HT1080 (cell line): ENCODE data around the gene ZNF525. TPM values are rescaled to one million over a fixed set of nuclear protein-coding genes. Genes with fewer than 3 reads are reported as not detected.
"Not testable (repeated sequence)": the region's sequence is repeated elsewhere in the genome, so short reads cannot be mapped to it uniquely, and the experiment has no call there.

Source experiments
- DNase-seq: peaks from one replicate; pipeline ENCODE4 v3.0.0-alpha.2; 2015; ENCODE audit warnings: low read depth
- small RNA-seq: library from RNA; depleted of rRNA; stranded (forward); fragments of <200 nt; gene quantifications from one replicate; pipeline ENCODE3, GENCODE V24; 2014
- total RNA-seq: library from RNA; depleted of rRNA; stranded (reverse); fragments of >200 nt; shearing (Covaris generic); gene quantifications from 2 replicates; pipeline ENCODE4 v1.2.3, GENCODE V29; 2014; rRNA removed

The ZNF525 gene
- total RNA-seq, 1 experiment from 2014 or later = 0.85 TPM

GRCh38 chr19:53395840-53396524 is 30.5 kb downstream of the ZNF525 start:
- not testable (repeated sequence) for DNase-seq

GRCh38 chr19:53396525-53396868 is 31.0 kb downstream of the ZNF525 start:
- DNase-seq = no peak

GRCh38 chr19:53397918-53398317 is 32.4 kb downstream of the ZNF525 start:
- DNase-seq = not testable (repeated sequence)

GRCh38 chr19:53409505-53410204 is 44.1 kb downstream of the ZNF525 start:
- no peak for DNase-seq

DNA sequence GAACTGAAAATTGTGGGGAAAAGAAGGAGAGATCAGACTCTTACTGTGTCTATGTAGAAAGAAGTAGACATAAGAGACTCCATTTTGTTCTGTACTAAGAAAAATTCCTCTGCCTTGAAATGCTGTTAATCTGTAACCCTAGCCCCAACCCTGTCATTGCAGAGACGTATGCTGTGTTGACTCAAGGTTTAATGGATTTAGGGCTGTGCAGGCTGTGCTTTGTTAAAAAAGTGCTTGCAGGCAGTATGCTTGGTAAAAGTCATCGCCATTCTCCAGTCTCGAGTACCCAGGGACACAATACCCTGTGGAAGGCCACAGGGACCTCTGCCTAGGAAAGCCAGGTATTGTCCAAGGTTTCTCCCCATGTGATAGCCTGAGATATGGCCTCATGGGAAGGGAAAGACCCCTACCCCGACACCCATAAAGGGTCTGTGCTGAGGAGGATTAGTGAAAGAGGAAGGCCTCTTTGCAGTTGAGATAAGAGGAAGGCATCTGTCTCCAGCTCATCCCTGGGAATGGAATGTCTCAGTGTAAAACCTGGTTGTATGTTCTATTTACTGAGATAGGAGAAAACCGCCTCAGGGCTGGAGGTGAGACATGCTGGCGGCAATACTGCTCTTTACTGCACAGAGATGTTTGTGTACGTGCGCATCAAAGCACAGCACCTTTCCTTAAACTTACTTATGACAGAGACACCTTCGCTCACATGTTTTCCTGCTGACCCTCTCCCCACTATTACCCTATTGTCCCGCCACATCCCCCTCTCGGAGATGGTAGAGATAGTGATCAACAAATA is 55.2 kb downstream of the ZNF525 start:
- not testable (repeated sequence) for DNase-seq

DNA sequence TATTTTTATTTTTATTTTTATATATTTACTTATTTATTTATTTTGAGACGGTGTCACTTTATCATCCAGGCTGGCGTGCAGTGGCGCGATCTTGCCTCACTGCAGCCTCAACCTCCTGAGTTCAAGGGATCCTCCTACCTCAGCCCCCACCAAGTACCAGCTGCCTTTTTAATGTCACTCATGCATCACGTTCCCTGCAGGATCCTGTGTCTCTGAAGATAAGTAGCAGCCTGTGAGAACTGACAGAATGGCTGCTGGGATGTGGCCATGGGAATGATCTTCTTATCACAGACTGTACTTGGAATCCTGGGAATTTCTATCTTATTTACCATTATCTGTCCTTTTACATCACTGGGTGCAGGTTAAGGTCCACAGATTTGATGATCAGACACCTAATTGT is 57.0 kb downstream of the ZNF525 start:
- DNase-seq = no peak

- DNase-seq = not testable (repeated sequence)
These were observed 57.6 kb downstream of the ZNF525 start for GRCh38 chr19:53423074-53423473.

- DNase-seq = not testable (repeated sequence)
These were observed 58.2 kb downstream of the ZNF525 start for GRCh38 chr19:53423680-53424079.

- DNase-seq = peak; percentile 42
These were observed 59.6 kb downstream of the ZNF525 start for GRCh38 chr19:53424968-53425597.

DNA sequence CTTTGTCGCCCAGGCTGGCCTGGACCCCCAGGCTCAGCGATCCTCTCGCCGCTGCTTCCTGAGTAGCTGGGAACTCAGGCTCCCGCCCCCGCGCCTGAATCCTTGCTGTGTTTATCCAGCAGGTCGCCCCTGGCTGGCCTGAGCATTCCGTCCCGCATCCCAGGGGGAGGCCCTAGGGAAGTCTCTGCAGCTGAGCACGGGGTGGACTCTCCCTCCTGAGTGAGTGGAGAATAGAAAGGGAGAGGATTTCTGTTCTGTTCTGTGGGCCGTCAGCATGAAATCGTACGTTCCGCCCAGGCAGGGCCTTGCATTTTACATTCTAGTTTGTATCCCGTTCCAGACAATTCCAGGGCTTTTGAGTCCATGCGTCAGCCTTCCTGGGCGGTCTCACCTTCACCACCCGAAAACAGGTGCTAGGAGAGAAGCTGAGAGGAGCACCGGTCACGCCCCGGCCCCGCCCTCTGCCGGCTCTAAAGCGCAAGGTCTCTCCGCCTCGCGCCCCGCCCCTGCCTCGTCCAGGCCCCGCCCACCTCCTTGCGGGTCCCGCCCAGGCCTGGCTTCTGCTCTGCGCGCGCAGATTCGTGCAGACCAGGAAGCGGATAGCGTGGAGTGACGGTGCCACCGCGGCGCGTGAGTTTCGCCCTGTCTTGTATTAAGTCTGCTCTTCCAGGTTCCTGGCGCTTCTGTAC is 66.0 kb downstream of the ZNF525 start, which contains the start of gene ZNF761:
Gene ZNF761, plus strand, starts transcription at position 586 of the 689 bp plus-strand sequence. CDS start 15,285 bp downstream, outside the sequence.
- DNase-seq = peak; percentile 75

DNA sequence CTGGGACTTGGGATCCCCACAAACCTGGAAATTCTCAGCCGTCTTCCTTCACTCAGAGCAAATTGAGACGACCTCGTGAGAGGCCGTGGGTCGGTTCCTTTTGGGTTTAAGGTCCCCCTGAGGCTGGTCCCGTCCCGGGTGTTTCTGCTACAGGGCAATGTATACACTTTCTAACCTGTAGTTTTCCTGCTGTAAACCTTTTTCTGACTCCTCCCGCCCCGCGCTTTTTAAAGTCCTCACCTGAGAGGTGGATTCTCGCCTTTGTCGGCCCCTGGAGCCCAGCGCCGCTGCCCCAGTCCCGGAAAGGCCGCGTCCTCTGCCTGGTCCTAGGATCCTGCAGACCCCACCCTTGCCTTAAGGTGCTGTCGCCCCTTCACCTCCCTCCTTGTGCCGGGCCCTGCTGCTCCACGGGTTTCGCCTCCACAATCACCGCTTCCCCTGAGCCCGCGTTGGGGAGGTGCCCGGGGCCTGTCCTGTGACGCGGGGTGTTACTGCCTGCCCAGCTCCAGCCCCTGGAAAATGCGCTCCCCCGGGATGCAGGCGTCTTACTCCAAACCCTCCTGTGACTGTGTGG is 66.7 kb downstream of the ZNF525 start:
- peak; percentile 17 for DNase-seq

Small RNA genes within 50 kb of the gene (small RNA-seq; reads per million reads assigned to genes)
- not detected for gene RPL39P36

Other genes with a start within 250 kb of the ZNF525 start
- gene ZNF415, start 232.8 kb upstream of the ZNF525 start, total RNA-seq = not detected in 2 replicates
- 0.31 TPM in 1 of 2 replicates, not detected in the other for gene ZNF347, start 206.7 kb upstream of the ZNF525 start, total RNA-seq
- gene ZNF665, start 172.3 kb upstream of the ZNF525 start, total RNA-seq = not detected in 2 replicates
- gene ZNF677, start 110.8 kb upstream of the ZNF525 start, total RNA-seq = not detected in 2 replicates
- not detected in 2 replicates for gene VN1R2, start 107.4 kb upstream of the ZNF525 start, total RNA-seq
- gene VN1R4, start 98.0 kb upstream of the ZNF525 start, total RNA-seq = not detected in 2 replicates
- 4.1 and 4.9 TPM in 2 replicates for gene ZNF845, start 32.0 kb upstream of the ZNF525 start, total RNA-seq
- gene ZNF765, start 29.4 kb downstream of the ZNF525 start, total RNA-seq = 5.8 and 8.0 TPM in 2 replicates
- 3.9 and 4.9 TPM in 2 replicates for gene ZNF761, start 66.3 kb downstream of the ZNF525 start, total RNA-seq
- gene ZNF813, start 102.0 kb downstream of the ZNF525 start, total RNA-seq = 0.98 and 1.1 TPM in 2 replicates
- 5.2 and 6.1 TPM in 2 replicates for gene ZNF331, start 172.4 kb downstream of the ZNF525 start, total RNA-seq